GM18951 (cell line): ENCODE results near the gene MTCH1.

Experiments used
- POLR2A ChIP-seq: IDR thresholded peaks from 4 replicates; pipeline ENCODE4 v1.6.1; 2011; ENCODE audit warnings: mild to moderate bottlenecking; ENCODE audit not compliant: insufficient read length, insufficient read depth; ENCODE audit errors: extremely low read depth
- in situ Hi-C: fragments of 300-500 bp; cut with MboI; formaldehyde crosslinking; loops from one replicate; pipeline ENCODE4 v1.12.0; 2022; ENCODE audit warnings: low sequenced_read_pairs, mixed read lengths, inconsistent platforms; ENCODE audit not compliant: unreplicated experiment

MTCH1 gene

GRCh38 chr6:36979347-36979742 is 6.7 kb downstream of the MTCH1 start:
- no peak for TF ChIP-seq POLR2A
- in situ Hi-C loops: loop anchor here (25.0 kb wide), 1 partner anchor 367 kb away; no protein-coding TSS in a partner anchor

- in situ Hi-C loops: loop anchor here (25.0 kb wide), 1 partner anchor 366 kb away; no protein-coding TSS in a partner anchor
- TF ChIP-seq POLR2A: no peak
These were observed 7.3 kb downstream of the MTCH1 start for GRCh38 chr6:36978421-36979346.

- in situ Hi-C loops: loop anchor here (25.0 kb wide), 1 partner anchor 365 kb away; no protein-coding TSS in a partner anchor
These were observed 8.5 kb downstream of the MTCH1 start for GRCh38 chr6:36977470-36977941.

GRCh38 chr6:36976931-36977330 is 9.1 kb downstream of the MTCH1 start:
- TF ChIP-seq POLR2A: no peak
- in situ Hi-C loops: loop anchor here (25.0 kb wide), 1 partner anchor 365 kb away; no protein-coding TSS in a partner anchor

More at GRCh38 chr6:36977470-36977941, 8.5 kb downstream of the MTCH1 start:
- TF ChIP-seq POLR2A: no peak

- in situ Hi-C loops: loop anchor here (25.0 kb wide), 1 partner anchor 364 kb away; no protein-coding TSS in a partner anchor
- TF ChIP-seq POLR2A: no peak
These were observed 9.5 kb downstream of the MTCH1 start for GRCh38 chr6:36976509-36976908.

GRCh38 chr6:36976007-36976264 is 10.1 kb downstream of the MTCH1 start:
- TF ChIP-seq POLR2A: no peak
- in situ Hi-C loops: loop anchor here (25.0 kb wide), 1 partner anchor 364 kb away; no protein-coding TSS in a partner anchor

GRCh38 chr6:36975231-36976006 is 10.6 kb downstream of the MTCH1 start:
- no peak for TF ChIP-seq POLR2A
- in situ Hi-C loops: loop anchor here (25.0 kb wide), 1 partner anchor 363 kb away; no protein-coding TSS in a partner anchor

GRCh38 chr6:36973647-36974046 is 12.3 kb downstream of the MTCH1 start:
- in situ Hi-C loops: no loop called here
- no peak for TF ChIP-seq POLR2A

- no peak for TF ChIP-seq POLR2A
- in situ Hi-C loops: no loop called here
These were observed 12.8 kb downstream of the MTCH1 start for GRCh38 chr6:36973190-36973589.

- no peak for TF ChIP-seq POLR2A
- in situ Hi-C loops: no loop called here
These were observed 13.9 kb downstream of the MTCH1 start for GRCh38 chr6:36971921-36972673.

GRCh38 chr6:36970892-36971842 is 14.8 kb downstream of the MTCH1 start:
- no peak for TF ChIP-seq POLR2A
- in situ Hi-C loops: no loop called here

- TF ChIP-seq POLR2A: no peak
These were observed 15.8 kb downstream of the MTCH1 start for GRCh38 chr6:36969988-36970891.

More at GRCh38 chr6:36969988-36970891, 15.8 kb downstream of the MTCH1 start:
- in situ Hi-C loops: no loop called here
